ENCODE results near the gene AHCYL2.

AHCYL2 gene

DNA sequence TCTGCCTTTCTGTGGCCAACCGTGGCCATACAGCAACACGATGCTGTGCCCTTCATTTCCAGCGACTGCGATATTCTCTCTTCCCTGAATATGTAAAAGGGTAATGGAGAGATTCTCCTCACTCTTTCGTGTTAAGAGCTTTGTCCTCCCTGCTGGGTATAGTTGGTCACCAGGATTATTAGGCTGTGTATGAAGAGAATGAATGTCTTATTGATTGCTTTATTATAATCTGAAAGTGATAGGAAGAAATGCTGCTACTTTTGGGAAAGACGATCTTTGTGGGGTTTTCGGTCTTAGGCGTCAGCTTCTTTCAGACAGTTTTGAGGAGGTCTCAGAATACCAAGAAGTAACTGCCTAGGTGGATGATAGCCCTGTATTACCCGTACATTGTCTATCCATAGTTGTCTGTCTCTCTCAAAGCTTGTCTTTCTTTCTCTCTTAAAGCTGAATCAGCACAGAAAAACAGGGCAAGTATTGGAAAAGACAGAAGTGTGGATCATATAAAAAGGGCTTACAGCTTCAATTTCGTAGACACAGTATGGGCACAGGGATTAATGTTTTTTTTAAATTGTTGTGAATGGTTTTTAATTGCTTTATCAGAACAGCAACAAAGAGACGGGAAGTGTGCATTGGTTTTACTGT, 1.2 kb downstream of the AHCYL2 start:
- Histone ChIP-seq H3K27me3 (peaks cover 5% of the 10 kb centered on the region), H3K4me1 (no peaks in the 10 kb centered on the region; the same call in 1 of the 2 replicates)
- no peak for DNase-seq

DNA sequence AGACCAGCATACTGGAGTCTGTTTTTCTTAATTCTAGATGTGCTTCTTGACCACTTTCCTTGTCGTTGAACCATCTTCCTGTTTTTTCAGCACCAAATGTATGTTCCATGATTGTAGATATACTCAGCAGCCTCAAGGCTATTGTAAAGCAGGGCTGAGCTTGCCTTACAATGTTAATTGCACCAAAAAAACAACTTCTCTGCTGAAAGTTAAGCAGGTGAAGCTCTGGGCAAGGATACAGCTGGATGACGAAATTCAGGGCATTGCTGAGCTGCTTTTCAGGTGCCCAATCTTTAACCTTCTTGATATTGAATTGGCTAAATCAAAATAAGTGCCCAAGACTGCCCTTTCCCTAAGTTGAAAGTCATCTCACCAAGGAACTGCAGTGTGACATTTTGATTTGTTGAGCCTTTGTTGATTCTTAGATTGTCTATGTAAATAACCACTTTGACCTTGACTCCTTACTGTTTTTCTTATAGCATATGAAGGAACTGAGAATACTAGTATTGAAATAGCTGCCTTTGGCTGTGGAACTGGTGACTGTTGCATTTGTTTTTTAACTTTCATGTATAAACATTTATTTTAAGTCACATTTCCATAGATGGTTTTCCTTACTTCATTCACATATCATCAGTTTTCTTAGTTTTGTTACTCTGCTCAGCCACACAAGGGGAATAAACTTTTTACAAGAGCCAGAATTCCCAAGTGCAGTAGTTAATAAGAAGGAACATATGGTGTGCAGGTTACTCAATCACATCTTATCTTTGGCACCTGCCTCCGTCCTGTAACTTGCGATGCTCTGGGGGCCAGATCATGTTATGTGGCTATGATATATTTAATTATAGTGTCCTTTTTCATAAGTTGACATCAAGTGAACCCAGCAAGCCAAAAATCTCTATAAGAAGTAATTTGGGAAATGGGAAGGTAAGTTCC, 3.1 kb downstream of the AHCYL2 start:
- no peaks in the 10 kb centered on the region; the same call in 1 of the 2 replicates for H3K4me1 ChIP-seq
- H3K36me3 ChIP-seq, result no peaks in the 10 kb centered on the region
- TF ChIP-seq, protein P1, sequence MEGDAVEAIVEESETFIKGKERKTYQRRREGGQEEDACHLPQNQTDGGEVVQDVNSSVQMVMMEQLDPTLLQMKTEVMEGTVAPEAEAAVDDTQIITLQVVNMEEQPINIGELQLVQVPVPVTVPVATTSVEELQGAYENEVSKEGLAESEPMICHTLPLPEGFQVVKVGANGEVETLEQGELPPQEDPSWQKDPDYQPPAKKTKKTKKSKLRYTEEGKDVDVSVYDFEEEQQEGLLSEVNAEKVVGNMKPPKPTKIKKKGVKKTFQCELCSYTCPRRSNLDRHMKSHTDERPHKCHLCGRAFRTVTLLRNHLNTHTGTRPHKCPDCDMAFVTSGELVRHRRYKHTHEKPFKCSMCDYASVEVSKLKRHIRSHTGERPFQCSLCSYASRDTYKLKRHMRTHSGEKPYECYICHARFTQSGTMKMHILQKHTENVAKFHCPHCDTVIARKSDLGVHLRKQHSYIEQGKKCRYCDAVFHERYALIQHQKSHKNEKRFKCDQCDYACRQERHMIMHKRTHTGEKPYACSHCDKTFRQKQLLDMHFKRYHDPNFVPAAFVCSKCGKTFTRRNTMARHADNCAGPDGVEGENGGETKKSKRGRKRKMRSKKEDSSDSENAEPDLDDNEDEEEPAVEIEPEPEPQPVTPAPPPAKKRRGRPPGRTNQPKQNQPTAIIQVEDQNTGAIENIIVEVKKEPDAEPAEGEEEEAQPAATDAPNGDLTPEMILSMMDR (IDR thresholded peaks at IDR 0.05; ENCODE audit: low read depth, low read length), result no peak
- no peaks in the 10 kb centered on the region for H3K9me3 ChIP-seq
- no peak overlapping the region for H3K4me3 ChIP-seq (ENCODE audit: low read depth, low read length)
- peaks cover 5% of the 10 kb centered on the region for H3K27me3 ChIP-seq
- no peak for DNase-seq

More for the DNA sequence above, 1.2 kb downstream of the AHCYL2 start:
- TF ChIP-seq, protein P1 (IDR thresholded peaks at IDR 0.05; ENCODE audit: low read depth, low read length), result no peak
- H3K36me3 ChIP-seq, result no peaks in the 10 kb centered on the region
- no peaks in the 10 kb centered on the region for H3K9me3 ChIP-seq
- H3K4me3 ChIP-seq (ENCODE audit: low read depth, low read length), result peak overlapping the region; percentile 76

DNA sequence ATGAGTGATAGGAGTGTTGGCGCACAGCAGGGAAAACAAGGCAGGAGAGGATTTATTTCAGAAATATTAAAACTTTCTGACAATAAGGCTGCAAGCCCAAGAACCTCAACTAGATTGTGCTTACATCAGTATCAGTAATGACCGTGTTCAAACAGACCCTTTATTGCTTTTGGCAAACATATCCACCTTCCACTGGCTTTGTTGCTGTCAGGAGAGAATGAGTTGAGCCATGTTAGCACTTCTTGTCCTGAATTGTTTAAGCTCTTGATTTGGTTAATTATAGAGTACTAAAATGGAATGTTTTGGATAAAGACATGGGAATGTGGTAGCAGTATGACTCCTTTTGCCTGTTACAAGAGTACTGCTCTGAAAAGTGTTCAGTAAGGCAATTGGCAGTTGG, 3.8 kb downstream of the AHCYL2 start:
- Histone ChIP-seq H3K4me1 (no peaks in the 10 kb centered on the region; the same call in 1 of the 2 replicates), H3K27me3 (peaks cover 5% of the 10 kb centered on the region), H3K4me3 (ENCODE audit: low read depth, low read length) (no peak overlapping the region), H3K9me3 (no peaks in the 10 kb centered on the region), H3K36me3 (no peaks in the 10 kb centered on the region)
- TF ChIP-seq, protein P1 (IDR thresholded peaks at IDR 0.05; ENCODE audit: low read depth, low read length), result no peak
- no peak for DNase-seq

DNA sequence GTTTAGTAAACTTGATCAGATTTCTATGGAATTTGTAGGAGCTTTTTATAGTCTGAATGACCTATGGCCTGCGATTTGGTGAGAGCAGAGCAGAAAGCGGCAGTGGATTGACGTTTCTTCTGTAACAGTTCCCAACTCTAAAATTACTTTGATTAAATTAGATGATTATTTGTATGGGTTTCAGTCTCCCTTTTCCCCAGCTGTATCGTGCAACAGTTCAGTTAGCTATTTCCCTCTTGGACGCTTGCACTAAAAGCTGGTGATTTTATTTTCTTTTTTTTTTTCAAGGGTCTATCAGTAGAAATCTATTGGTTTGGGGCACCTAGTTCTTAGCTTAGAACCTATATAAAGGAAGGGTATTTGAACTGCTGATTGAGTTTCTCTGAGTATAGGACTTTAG, 6.8 kb downstream of the AHCYL2 start:
- H3K27me3 ChIP-seq, result no peaks in the 10 kb centered on the region
- no peaks in the 10 kb centered on the region for H3K36me3 ChIP-seq
- TF ChIP-seq, protein P1 (IDR thresholded peaks at IDR 0.05; ENCODE audit: low read depth, low read length), result no peak
- no peak for DNase-seq
- H3K4me1 ChIP-seq, result no peaks in the 10 kb centered on the region
- no peaks in the 10 kb centered on the region for H3K9me3 ChIP-seq
- no peak overlapping the region for H3K4me3 ChIP-seq (ENCODE audit: low read depth, low read length)

DNA sequence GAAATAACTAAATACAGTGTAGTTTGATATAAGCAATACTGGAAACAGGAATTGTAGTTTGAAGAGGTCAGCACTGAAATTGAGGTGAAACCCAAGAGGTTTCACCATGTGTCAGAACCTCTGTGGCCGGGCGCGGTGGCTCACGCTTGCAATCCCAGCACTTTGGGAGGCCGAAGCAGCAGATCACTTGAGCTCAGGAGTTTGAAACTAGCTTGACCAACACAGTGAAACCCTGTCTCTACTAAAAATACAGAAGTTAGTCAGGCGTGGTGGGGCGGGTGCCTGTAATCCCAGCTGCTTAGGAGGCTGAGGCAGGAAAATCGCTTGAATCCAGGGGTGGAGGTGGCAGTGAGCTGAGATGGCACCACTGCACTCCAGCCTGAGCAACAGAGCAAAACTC, 13.7 kb downstream of the AHCYL2 start:
- H3K9me3 ChIP-seq, result no peaks in the 10 kb centered on the region
- no peaks in the 10 kb centered on the region for H3K27me3 ChIP-seq
- TF ChIP-seq, protein P1 (IDR thresholded peaks at IDR 0.05; ENCODE audit: low read depth, low read length), result no peak
- no peak overlapping the region for H3K4me3 ChIP-seq (ENCODE audit: low read depth, low read length)
- H3K36me3 ChIP-seq, result no peaks in the 10 kb centered on the region
- no peak for DNase-seq
- no peaks in the 10 kb centered on the region for H3K4me1 ChIP-seq
